ENCODE measurements around the gene ATP1A1.

GRCh38 chr1:116400780-116401179 lies 27.7 kb downstream of the ATP1A1 start:
- TF ChIP-seq CTCF (conservative IDR thresholded peaks at IDR 0.05; ENCODE audit: low read depth, low read length) = no peak
- no peak for TF ChIP-seq EZH2 (IDR thresholded peaks at IDR 0.05; ENCODE audit: low read length, unreplicated experiment)

All from PC-3 (cell line).